Right lobe of liver (tissue), 6 donors: ENCODE measurements around the gene NTN4. TPM values are rescaled to one million over a fixed set of nuclear protein-coding genes. Genes with fewer than 3 reads are reported as not detected.

ENCODE experiments used
- ATAC-seq, 4 donors: fragments of 200-7000 bp; cut with Tn5 transposase; one replicate each; pipeline ENCODE4 v1.9.1; 2020; ENCODE audit warnings: mild to moderate bottlenecking in 4 of 4, moderate library complexity in 4 of 4
- DNase-seq, 3 donors: peaks; one replicate each; pipeline ENCODE4 v3.0.0-alpha.2; 2020
- H3K27ac ChIP-seq, 3 donors: fragments of 200-600 bp; one replicate each; pipeline ENCODE4 v1.8.0; 2022
- H3K27me3 ChIP-seq, 2 donors: fragments of 200-600 bp; one replicate each; pipeline ENCODE4 v1.8.0; 2022
- H3K36me3 ChIP-seq, 4 donors: fragments of 200-600 bp; sonication (generic) in 1 of 4; one replicate each; pipeline versions ENCODE4 v1.5.1 to v1.8.0; 2017 to 2022; ENCODE audit warnings: control low read depth in 1 of 4
- H3K4me1 ChIP-seq, 4 donors: fragments of 200-600 bp; sonication (generic) in 1 of 4; one replicate each; pipeline versions ENCODE4 v1.5.1 to v1.8.0; 2017 to 2022; ENCODE audit warnings: control low read depth in 1 of 4
- H3K4me3 ChIP-seq, 3 donors: fragments of 200-600 bp; one replicate each; pipeline ENCODE4 v1.8.0; 2022
- H3K9me3 ChIP-seq, 4 donors: fragments of 200-600 bp; sonication (generic) in 1 of 4; one replicate each; pipeline versions ENCODE4 v1.5.1 to v1.8.0; 2017 to 2022; ENCODE audit warnings: control low read depth in 1 of 4
- CTCF ChIP-seq, 4 donors: fragments of 200-600 bp in 3 of 4; fragments of 450-650 bp in 1 of 4; IDR thresholded peaks; one replicate each; pipeline versions ENCODE4 v1.5.1 to v1.8.0; 2016 to 2022; ENCODE audit warnings: antibody characterized with exemption in 4 of 4, mild to moderate bottlenecking in 2 of 4
- POLR2A ChIP-seq: fragments of 450-650 bp; IDR thresholded peaks from one replicate; pipeline ENCODE4 v1.6.1; 2017; ENCODE audit warnings: antibody characterized with exemption, mild to moderate bottlenecking
- WGBS: methylation state at CpG from one replicate; pipeline ENCODE4 v1.1.6; 2018; ENCODE audit warnings: low coverage, low lambda C conversion rate; ENCODE audit not compliant: insufficient coverage; ENCODE audit errors: missing lambda C conversion rate; 5-methylcytosine and 5-hydroxymethylcytosine counted together
- intact Hi-C, 2 donors: fragments of 100-400 bp; cut with DNase I; formaldehyde crosslinking; loops; one replicate each; pipeline versions ENCODE4 v1.11.2 to v1.14.1; 2022
- total RNA-seq, 6 experiments: library from RNA; depleted of rRNA in 2 of 6; stranded (reverse); fragments of >200 nt in 2 of 6; fragmentation: NEBNext Ultra II Directional in 3 of 6; extraction: Animal tissue kit (Norgen Biotek cat#: 25700) in 3 of 6; gene quantifications; one replicate each; pipeline versions ENCODE4 v1.1.0 to v1.2.4, GENCODE V29; 2016 to 2023
- donor health status: DM: no; HTN: yes; CAD: no.
- donor health status: DM: no; HTN: no; CAD: no.
- donor health status: DM: no; HTN: no; CAD: no.
- donor health status: DM: no; HTN: yes; CAD: no.
- donor health status: DM: no; HTN: yes; CAD: no.

NTN4 gene
- total RNA-seq, 6 experiments from 2014 or later: 14.7 to 28.7 (median 18.9) TPM

GRCh38 chr12:95802482-95803270 lies 12.1 kb upstream of the NTN4 start:
- Histone ChIP-seq H3K36me3 (no peaks in the 10 kb centered on the region), H3K9me3 (no peaks in the 10 kb centered on the region), H3K27ac (peak overlapping the region; percentile 23 to 67 (median 34)), H3K4me1 (peaks cover 0 to 37% (median 7%) of the 10 kb centered on the region in 4 donors), H3K27me3 (no peaks in the 10 kb centered on the region), H3K4me3 (no peak overlapping the region)
- DNase-seq: peak in 1 of 3 donors; percentile 52
- ATAC-seq: peak; percentile 76 to 97 (median 94)
- 30% methylated on average over 5 of the region's 5 CpGs for WGBS
- intact Hi-C loops: no loop called here
- TF ChIP-seq POLR2A (peak; percentile 15), CTCF (IDR thresholded peaks at IDR 0.05) (no peak)

GRCh38 chr12:95796982-95797289 lies 6.4 kb upstream of the NTN4 start:
- Histone ChIP-seq H3K27me3 (no peaks in the 10 kb centered on the region), H3K27ac (peak overlapping the region in 1 of 3 donors; percentile 72), H3K4me3 (no peak overlapping the region), H3K4me1 (peaks cover 0 to 16% (median 3%) of the 10 kb centered on the region in 4 donors), H3K36me3 (no peaks in the 10 kb centered on the region), H3K9me3 (no peaks in the 10 kb centered on the region)
- no peak for TF ChIP-seq POLR2A
- no peak for TF ChIP-seq CTCF (IDR thresholded peaks at IDR 0.05)
- intact Hi-C loops: loop anchor here in 1 of 2 donors (10.0 kb wide), 1 partner anchor 172 kb away; no protein-coding TSS in a partner anchor
- 65% methylated on average over 2 of the region's 2 CpGs for WGBS
- no peak for ATAC-seq
- DNase-seq: no peak

GRCh38 chr12:95796225-95796981 lies 5.8 kb upstream of the NTN4 start:
- Histone ChIP-seq H3K4me3 (no peak overlapping the region), H3K27me3 (no peaks in the 10 kb centered on the region), H3K36me3 (no peaks in the 10 kb centered on the region), H3K27ac (peak overlapping the region in 2 of 3 donors; percentile 41 to 72), H3K4me1 (peaks cover 0 to 12% (median 2%) of the 10 kb centered on the region in 4 donors), H3K9me3 (no peaks in the 10 kb centered on the region)
- peak; percentile 77 to 83 (median 82) for ATAC-seq
- TF ChIP-seq CTCF (IDR thresholded peaks at IDR 0.05): peak in 1 of 4 donors; percentile 11
- no peak for TF ChIP-seq POLR2A
- peak in 2 of 3 donors; percentile 36 to 68 for DNase-seq
- intact Hi-C loops: loop anchor here in 1 of 2 donors (10.0 kb wide), 1 partner anchor 172 kb away; no protein-coding TSS in a partner anchor
- 50% methylated on average over 4 of the region's 4 CpGs for WGBS

- peak overlapping the region; percentile 41 to 79 (median 73) for H3K4me3 ChIP-seq
- intact Hi-C loops: loop anchor here in 1 of 2 donors (10.0 kb wide), 1 partner anchor 166 kb away; no protein-coding TSS in a partner anchor
- peaks cover 0 to 17% (median 6%) of the 10 kb centered on the region in 4 donors for H3K4me1 ChIP-seq
- no peak for TF ChIP-seq POLR2A
- no peak for TF ChIP-seq CTCF (IDR thresholded peaks at IDR 0.05)
- peak; percentile 41 to 67 (median 56) for ATAC-seq
- peak; percentile 32 to 61 (median 48) for DNase-seq
- 3% methylated on average over 15 of the region's 49 CpGs for WGBS
- no peaks in the 10 kb centered on the region for H3K9me3 ChIP-seq
- no peaks in the 10 kb centered on the region for H3K27me3 ChIP-seq
- H3K36me3 ChIP-seq: no peaks in the 10 kb centered on the region
- H3K27ac ChIP-seq: peak overlapping the region; percentile 47 to 86 (median 63)
These were observed 619 bp upstream of the NTN4 start for GRCh38 chr12:95790917-95791849.
